PC-3 (cell line): Measurements from ENCODE around the gene CCR7. TPM values are rescaled to one million over a fixed set of nuclear protein-coding genes. Genes with fewer than 3 reads are reported as not detected.

Experiments
- ATAC-seq: fragments of 200-7000 bp; cut with Tn5 transposase; 2 replicates; pipeline ENCODE4 v1.9.1; 2020; ENCODE audit warnings: mild to moderate bottlenecking, moderate library complexity
- BruUV-seq: library from RNA; stranded (reverse); fragments of 400-500 nt; replicated peaks from 2 replicates; lab custom pipeline; 2021; lab: Mats Ljungman, UMichigan
- CTCF ChIA-PET: fragments of 300-600 bp; sonication (Branson Sonifier 250); formaldehyde crosslinking; loops from one replicate; lab custom pipeline; 2022; ENCODE audit warnings: antibody characterized with exemption; lab: Charles Lee
- POLR2A ChIA-PET: fragments of 300-600 bp; sonication (Branson Sonifier 250); formaldehyde crosslinking; loops from one replicate; lab custom pipeline; 2022; ENCODE audit warnings: antibody characterized with exemption; ENCODE audit not compliant: unreplicated experiment; lab: Charles Lee
- DNase-seq: peaks from one replicate; pipeline ENCODE4 v3.0.0-alpha.2; 2015
- H2AFZ ChIP-seq: fragments of 300-600 bp; sonication (generic); 2 replicates; pipeline ENCODE4 v1.6.0; 2016; ENCODE audit warnings: antibody characterized with exemption, low read length
- H3F3A ChIP-seq: fragments of 300-600 bp; sonication (generic); one replicate; pipeline ENCODE4 v1.6.0; 2017; ENCODE audit warnings: antibody characterized with exemption, low read length, control low read depth, mild to moderate bottlenecking; ENCODE audit not compliant: unreplicated experiment
- H3K27ac ChIP-seq: fragments of 300-600 bp; sonication (generic); 2 replicates; pipeline ENCODE4 v1.5.1; 2016; ENCODE audit warnings: mild to moderate bottlenecking, low read length
- H3K27me3 ChIP-seq: fragments of 300-600 bp; sonication (generic); 2 replicates; pipeline ENCODE4 v1.6.1; 2016; ENCODE audit warnings: low read length, mixed read lengths
- H3K36me3 ChIP-seq: fragments of 300-600 bp; sonication (generic); 2 replicates; pipeline ENCODE4 v1.6.1; 2016; ENCODE audit warnings: low read depth, mixed run types, low read length, mixed read lengths
- H3K4me1 ChIP-seq: fragments of 300-600 bp; sonication (generic); 2 replicates; pipeline ENCODE4 v1.5.1; 2016; ENCODE audit warnings: low read length; ENCODE audit not compliant: insufficient read depth
- H3K4me2 ChIP-seq: fragments of 300-600 bp; sonication (generic); 2 replicates; pipeline ENCODE4 v1.6.0; 2016; ENCODE audit warnings: low read length
- H3K4me3 ChIP-seq: fragments of 300-600 bp; sonication (generic); 2 replicates; pipeline ENCODE4 v1.5.1; 2016; ENCODE audit warnings: mild to moderate bottlenecking, low read length, mixed read lengths
- H3K79me2 ChIP-seq: fragments of 300-600 bp; sonication (generic); 2 replicates; pipeline ENCODE4 v1.6.1; 2017; ENCODE audit warnings: low read length, mixed read lengths
- H3K9ac ChIP-seq: fragments of 300-600 bp; sonication (generic); 2 replicates; pipeline ENCODE4 v1.6.0; 2016; ENCODE audit warnings: mild to moderate bottlenecking, low read length
- H3K9me2 ChIP-seq: fragments of 300-600 bp; sonication (generic); replicated peaks from 2 replicates; pipeline ENCODE4 v1.6.1; 2016; ENCODE audit warnings: mixed run types, low read length, mixed read lengths
- H3K9me3 ChIP-seq: fragments of 300-600 bp; sonication (generic); 2 replicates; pipeline ENCODE4 v1.6.1; 2016; ENCODE audit warnings: low read length, mixed read lengths
- H4K20me1 ChIP-seq: fragments of 300-600 bp; sonication (generic); 2 replicates; pipeline ENCODE4 v1.6.1; 2016; ENCODE audit warnings: low read length, mixed read lengths
- CTCF ChIP-seq: fragments of 300-600 bp; sonication (generic); conservative IDR thresholded peaks from 2 replicates; pipeline ENCODE4 v1.5.1; 2017; ENCODE audit warnings: antibody characterized with exemption, low read depth, mild to moderate bottlenecking, low read length
- EZH2 ChIP-seq: fragments of 300-600 bp; sonication (generic); IDR thresholded peaks from one replicate; pipeline ENCODE4 v1.6.1; 2017; ENCODE audit warnings: antibody characterized with exemption, mild to moderate bottlenecking, low read length; ENCODE audit not compliant: unreplicated experiment
- EZH2phosphoT487 ChIP-seq: fragments of 300-600 bp; sonication (generic); IDR thresholded peaks from 2 replicates; pipeline ENCODE4 v1.6.1; 2018; ENCODE audit warnings: mild to moderate bottlenecking, antibody characterized with exemption, low read length, borderline replicate concordance
- intact Hi-C: fragments of 100-400 bp; cut with micrococcal nuclease; formaldehyde crosslinking; loops from 2 replicates; pipeline ENCODE4 v1.9.0; 2023
- total RNA-seq: library from RNA; depleted of rRNA; stranded (reverse); fragments of >200 nt; gene quantifications from 2 replicates; pipeline ENCODE4 v1.2.3, GENCODE V29; 2014

The CCR7 gene
- total RNA-seq, 1 experiment from 2014 or later, result not detected

- Histone ChIP-seq H4K20me1 (no peaks in the 10 kb centered on the region), H3K9me3 (no peaks in the 10 kb centered on the region), H3K27me3 (no peaks in the 10 kb centered on the region), H3K4me2 (no peak overlapping the region), H3K79me2 (peaks cover 11% of the 10 kb centered on the region), H3K4me1 (peaks cover 43% of the 10 kb centered on the region), H3K4me3 (no peak overlapping the region), H3K27ac (no peak overlapping the region), H3K9ac (no peak overlapping the region), H2AFZ (no peak overlapping the region), H3F3A (peaks cover 16% of the 10 kb centered on the region), H3K9me2 (no peaks in the 10 kb centered on the region), H3K36me3 (no peaks in the 10 kb centered on the region)
- ChIA-PET CTCF (no interaction called here), POLR2A (no interaction called here)
- no peak for DNase-seq
- intact Hi-C loops, result no loop called here
- BruUV-seq, result no TSS peak
- ATAC-seq, result no peak
- TF ChIP-seq EZH2 (no peak), CTCF (no peak), EZH2phosphoT487 (no peak)
These were observed 40.0 kb downstream of the CCR7 start for GRCh38 chr17:40525294-40525693.

- H2AFZ ChIP-seq, result no peak overlapping the region
- peaks cover 47% of the 10 kb centered on the region for H3K4me1 ChIP-seq
- H3K27ac ChIP-seq, result 0 out of 2 replicates have a peak overlapping the region, but pooled peaks have one; percentile 9
- POLR2A ChIA-PET, result no interaction called here
- no peak overlapping the region for H3K4me3 ChIP-seq
- no peak for TF ChIP-seq CTCF
- no peak for TF ChIP-seq EZH2
- TF ChIP-seq EZH2phosphoT487, result no peak
- ATAC-seq (no peak), DNase-seq (no peak)
- H3K9me2 ChIP-seq, result no peaks in the 10 kb centered on the region
- no peak overlapping the region for H3K9ac ChIP-seq
- peaks cover 16% of the 10 kb centered on the region for H3F3A ChIP-seq
- H3K9me3 ChIP-seq, result no peaks in the 10 kb centered on the region
- H4K20me1 ChIP-seq, result no peaks in the 10 kb centered on the region
- intact Hi-C loops, result no loop called here
- peaks cover 13% of the 10 kb centered on the region for H3K79me2 ChIP-seq
- H3K4me2 ChIP-seq, result no peak overlapping the region
- H3K36me3 ChIP-seq, result no peaks in the 10 kb centered on the region
- BruUV-seq, result no TSS peak
- no peaks in the 10 kb centered on the region for H3K27me3 ChIP-seq
- CTCF ChIA-PET, result no interaction called here
These were observed 40.9 kb downstream of the CCR7 start for GRCh38 chr17:40524243-40524965.

- H3K9me2 ChIP-seq, result no peaks in the 10 kb centered on the region
- H3K79me2 ChIP-seq, result peaks cover 19% of the 10 kb centered on the region
- DNase-seq (no peak), ATAC-seq (no peak)
- intact Hi-C loops, result no loop called here
- no peak overlapping the region for H2AFZ ChIP-seq
- H3K4me3 ChIP-seq, result no peak overlapping the region
- peaks cover 61% of the 10 kb centered on the region for H3K4me1 ChIP-seq
- no TSS peak for BruUV-seq
- ChIA-PET POLR2A (no interaction called here), CTCF (interaction anchor here (0.6 kb wide), 1 partner anchor 30 kb away, joined by 4 read pairs; no protein-coding TSS in a partner anchor)
- H3K27me3 ChIP-seq, result no peaks in the 10 kb centered on the region
- no peaks in the 10 kb centered on the region for H4K20me1 ChIP-seq
- no peaks in the 10 kb centered on the region for H3K9me3 ChIP-seq
- peak overlapping the region; percentile 100 for H3K27ac ChIP-seq
- TF ChIP-seq CTCF (no peak), EZH2 (no peak), EZH2phosphoT487 (no peak)
- peaks cover 16% of the 10 kb centered on the region for H3F3A ChIP-seq
- peak overlapping the region; percentile 39 for H3K4me2 ChIP-seq
- H3K36me3 ChIP-seq, result no peaks in the 10 kb centered on the region
- peak overlapping the region; percentile 69 for H3K9ac ChIP-seq
These were observed 42.3 kb downstream of the CCR7 start for GRCh38 chr17:40522961-40523310.
